ENCODE data around the gene ADAMTS10.

The ADAMTS10 gene

DNA sequence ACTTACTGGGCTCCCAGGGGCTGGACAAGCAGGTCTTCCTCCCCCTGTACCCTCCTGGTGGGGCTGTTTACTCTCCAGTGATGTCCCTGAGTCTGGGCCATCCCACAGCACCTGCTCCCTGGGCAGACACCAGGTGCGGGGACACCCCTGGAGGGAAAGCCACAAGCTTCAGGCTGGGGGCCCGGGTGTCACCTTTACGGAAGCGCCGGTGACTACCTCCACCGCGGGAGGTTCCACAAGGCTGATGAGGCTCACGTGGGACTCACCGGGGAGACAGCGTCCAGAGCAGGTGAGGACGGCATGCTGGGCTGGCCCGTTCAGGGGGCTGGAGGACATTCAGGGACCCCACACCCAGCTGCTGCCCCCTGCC is 44.8 kb upstream of the ADAMTS10 start:
- DNase-seq = peak; percentile 50
- H2AFZ ChIP-seq (ENCODE audit: low read depth, low read length) = no peak overlapping the region
- H3K9me3 ChIP-seq (ENCODE audit: insufficient read depth, low read length, severe bottlenecking) = no peaks in the 10 kb centered on the region
- H3K4me2 ChIP-seq (ENCODE audit: insufficient read depth, low read length) = no peak overlapping the region
- H3K79me2 ChIP-seq (ENCODE audit: insufficient read depth, low read length) = no peaks in the 10 kb centered on the region
- no peak overlapping the region for H3K9ac ChIP-seq (ENCODE audit: low read depth, low read length)
- no peaks in the 10 kb centered on the region for H4K20me1 ChIP-seq (ENCODE audit: insufficient read depth, low read length)
- H3K27me3 ChIP-seq (ENCODE audit: insufficient read depth, low read length, poor library complexity) = no peaks in the 10 kb centered on the region
- no peak overlapping the region for H3K27ac ChIP-seq (ENCODE audit: low read length)
- peak; percentile 59 for ATAC-seq (ENCODE audit: insufficient read depth, low read depth)
- no peaks in the 10 kb centered on the region for H3K36me3 ChIP-seq (ENCODE audit: insufficient read depth, low read length)
- H3K4me3 ChIP-seq (ENCODE audit: low read depth in 1 of 2, low read length in 2 of 2) = no peak overlapping the region
- peaks cover 27% of the 10 kb centered on the region for H3K4me1 ChIP-seq (ENCODE audit: insufficient read depth, low read length)
- TF ChIP-seq, protein P1, sequence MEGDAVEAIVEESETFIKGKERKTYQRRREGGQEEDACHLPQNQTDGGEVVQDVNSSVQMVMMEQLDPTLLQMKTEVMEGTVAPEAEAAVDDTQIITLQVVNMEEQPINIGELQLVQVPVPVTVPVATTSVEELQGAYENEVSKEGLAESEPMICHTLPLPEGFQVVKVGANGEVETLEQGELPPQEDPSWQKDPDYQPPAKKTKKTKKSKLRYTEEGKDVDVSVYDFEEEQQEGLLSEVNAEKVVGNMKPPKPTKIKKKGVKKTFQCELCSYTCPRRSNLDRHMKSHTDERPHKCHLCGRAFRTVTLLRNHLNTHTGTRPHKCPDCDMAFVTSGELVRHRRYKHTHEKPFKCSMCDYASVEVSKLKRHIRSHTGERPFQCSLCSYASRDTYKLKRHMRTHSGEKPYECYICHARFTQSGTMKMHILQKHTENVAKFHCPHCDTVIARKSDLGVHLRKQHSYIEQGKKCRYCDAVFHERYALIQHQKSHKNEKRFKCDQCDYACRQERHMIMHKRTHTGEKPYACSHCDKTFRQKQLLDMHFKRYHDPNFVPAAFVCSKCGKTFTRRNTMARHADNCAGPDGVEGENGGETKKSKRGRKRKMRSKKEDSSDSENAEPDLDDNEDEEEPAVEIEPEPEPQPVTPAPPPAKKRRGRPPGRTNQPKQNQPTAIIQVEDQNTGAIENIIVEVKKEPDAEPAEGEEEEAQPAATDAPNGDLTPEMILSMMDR (IDR thresholded peaks at IDR 0.05; ENCODE audit: borderline replicate concordance, extremely low read depth, low read length, poor library complexity, severe bottlenecking) = no peak
- no peak for TF ChIP-seq EZH2 (IDR thresholded peaks at IDR 0.05; ENCODE audit: borderline replicate concordance, low read depth, low read length, severe bottlenecking)

DNA sequence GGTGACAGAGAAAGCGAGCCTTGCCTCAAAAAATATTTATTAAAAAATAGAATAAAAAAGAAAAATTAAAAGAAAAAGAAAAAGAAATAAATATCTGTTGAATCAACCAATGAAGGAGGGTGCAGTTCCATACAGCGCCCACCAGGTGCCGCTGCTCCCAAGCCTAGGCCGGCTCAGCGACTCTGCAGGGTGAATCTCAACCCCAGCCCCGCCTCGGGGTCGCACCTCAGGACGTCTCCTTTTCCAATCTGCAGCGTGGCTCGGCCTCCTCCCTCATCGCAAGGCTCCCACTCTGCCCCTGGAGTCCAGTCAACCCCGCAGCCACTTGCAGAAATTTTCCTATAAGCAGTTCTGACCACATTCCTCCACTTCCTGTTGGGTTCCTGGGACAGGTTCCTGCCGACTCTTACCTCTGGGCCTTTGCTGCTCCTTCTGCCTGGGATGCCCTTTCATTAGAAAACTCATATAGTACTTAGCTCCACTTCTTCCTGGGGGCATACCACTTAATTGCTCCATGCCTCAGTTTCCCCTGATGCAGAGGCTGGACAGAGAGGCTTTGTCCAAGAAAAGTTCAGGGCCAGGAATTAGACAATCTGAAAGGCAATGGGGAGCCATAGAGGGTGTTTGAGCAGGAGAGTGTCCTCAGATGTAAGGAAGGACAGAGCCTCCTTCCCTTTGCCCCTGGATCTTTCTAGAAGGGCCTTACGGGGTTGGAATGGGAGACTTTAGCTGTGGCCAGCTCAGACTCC is 44.2 kb upstream of the ADAMTS10 start:
- Histone ChIP-seq H3K9ac (ENCODE audit: low read depth, low read length) (0 out of 2 replicates have a peak overlapping the region, but pooled peaks have one; percentile 19), H2AFZ (ENCODE audit: low read depth, low read length) (peak overlapping the region; percentile 60), H3K27ac (ENCODE audit: low read length) (no peak overlapping the region), H3K27me3 (ENCODE audit: insufficient read depth, low read length, poor library complexity) (no peaks in the 10 kb centered on the region), H3K36me3 (ENCODE audit: insufficient read depth, low read length) (no peaks in the 10 kb centered on the region), H4K20me1 (ENCODE audit: insufficient read depth, low read length) (no peaks in the 10 kb centered on the region), H3K4me1 (ENCODE audit: insufficient read depth, low read length) (peaks cover 22% of the 10 kb centered on the region), H3K9me3 (ENCODE audit: insufficient read depth, low read length, severe bottlenecking) (no peaks in the 10 kb centered on the region), H3K4me2 (ENCODE audit: insufficient read depth, low read length) (peak overlapping the region; percentile 59), H3K79me2 (ENCODE audit: insufficient read depth, low read length) (no peaks in the 10 kb centered on the region), H3K4me3 (ENCODE audit: low read depth in 1 of 2, low read length in 2 of 2) (peak overlapping the region in 1 of 2 experiments; percentile 35; a peak in 2 of 4 replicates)
- no peak for TF ChIP-seq EZH2 (IDR thresholded peaks at IDR 0.05; ENCODE audit: borderline replicate concordance, low read depth, low read length, severe bottlenecking)
- TF ChIP-seq, protein P1 (IDR thresholded peaks at IDR 0.05; ENCODE audit: borderline replicate concordance, extremely low read depth, low read length, poor library complexity, severe bottlenecking) = peak; percentile 84
- DNase-seq = peak; percentile 73
- ATAC-seq (ENCODE audit: insufficient read depth, low read depth) = peak; percentile 81

DNA sequence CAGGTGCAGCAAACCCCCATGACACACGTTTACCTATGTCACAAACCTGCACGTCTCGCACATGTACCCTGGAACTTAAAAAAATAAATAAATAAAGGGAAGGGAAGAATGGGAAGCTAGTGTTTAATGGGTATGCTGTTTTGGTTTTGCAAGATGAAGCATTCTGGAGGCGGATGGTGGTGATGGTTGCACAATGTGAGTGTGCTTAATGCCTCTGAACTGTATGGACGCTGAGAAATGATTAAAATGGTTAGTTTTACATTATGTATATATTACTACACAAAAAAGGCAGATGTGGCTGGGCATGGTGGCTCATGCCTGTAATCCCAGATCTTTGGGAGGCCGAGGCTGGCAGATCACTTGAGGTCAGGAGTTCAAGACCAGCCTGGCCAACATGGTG is 37.7 kb upstream of the ADAMTS10 start:
- Histone ChIP-seq H2AFZ (ENCODE audit: low read depth, low read length) (no peak overlapping the region), H3K4me2 (ENCODE audit: insufficient read depth, low read length) (no peak overlapping the region), H3K79me2 (ENCODE audit: insufficient read depth, low read length) (no peaks in the 10 kb centered on the region), H4K20me1 (ENCODE audit: insufficient read depth, low read length) (no peaks in the 10 kb centered on the region), H3K9me3 (ENCODE audit: insufficient read depth, low read length, severe bottlenecking) (no peaks in the 10 kb centered on the region), H3K27ac (ENCODE audit: low read length) (no peak overlapping the region), H3K4me1 (ENCODE audit: insufficient read depth, low read length) (no peaks in the 10 kb centered on the region), H3K36me3 (ENCODE audit: insufficient read depth, low read length) (no peaks in the 10 kb centered on the region), H3K9ac (ENCODE audit: low read depth, low read length) (no peak overlapping the region), H3K4me3 (ENCODE audit: low read depth in 1 of 2, low read length in 2 of 2) (no peak overlapping the region), H3K27me3 (ENCODE audit: insufficient read depth, low read length, poor library complexity) (no peaks in the 10 kb centered on the region)
- ATAC-seq (ENCODE audit: insufficient read depth, low read depth) (no peak), DNase-seq (no peak)
- TF ChIP-seq, protein P1 (IDR thresholded peaks at IDR 0.05; ENCODE audit: borderline replicate concordance, extremely low read depth, low read length, poor library complexity, severe bottlenecking) = no peak
- no peak for TF ChIP-seq EZH2 (IDR thresholded peaks at IDR 0.05; ENCODE audit: borderline replicate concordance, low read depth, low read length, severe bottlenecking)

Data from DND-41 (cell line).